MCF 10A (cell line): Measurements from ENCODE around the gene SRSF4. TPM values are rescaled to one million over a fixed set of nuclear protein-coding genes. Genes with fewer than 3 reads are reported as not detected.

Experiments used
- BruUV-seq: library from RNA; stranded (reverse); fragments of 400-500 nt; replicated peaks from 2 replicates; lab custom pipeline; 2021; lab: Mats Ljungman, UMichigan
- CTCF ChIA-PET: fragments of 300-600 bp; sonication (Branson Sonifier 250); formaldehyde crosslinking; extraction: SDS; loops from one replicate; lab custom pipeline; 2021; ENCODE audit warnings: antibody characterized with exemption, inconsistent platforms; lab: Yijun Ruan, JAX
- POLR2A ChIA-PET: fragments of 300-600, 350-650 bp; sonication (Branson Sonifier 250); formaldehyde crosslinking; extraction: SDS; loops from one replicate; lab custom pipeline; 2020; ENCODE audit warnings: antibody characterized with exemption, inconsistent platforms; lab: Yijun Ruan, JAX
- DNase-seq: peaks from one replicate; pipeline ENCODE4 v3.0.0-alpha.2; 2018; ENCODE audit not compliant: unreplicated experiment
- H3K27ac Mint-ChIP-seq: one replicate; pipeline ENCODE4 v1.8.0; 2022; ENCODE audit warnings: mild to moderate bottlenecking, low read depth, mixed read lengths; ENCODE audit not compliant: unreplicated experiment
- H3K27me3 Mint-ChIP-seq: one replicate; pipeline ENCODE4 v1.8.0; 2022; ENCODE audit warnings: mixed read lengths; ENCODE audit not compliant: insufficient read depth, unreplicated experiment
- H3K36me3 Mint-ChIP-seq: one replicate; pipeline ENCODE4 v1.8.0; 2022; ENCODE audit warnings: mild to moderate bottlenecking, moderate library complexity, mixed read lengths; ENCODE audit not compliant: insufficient read depth, unreplicated experiment
- H3K4me1 Mint-ChIP-seq: one replicate; pipeline ENCODE4 v1.8.0; 2022; ENCODE audit warnings: mixed read lengths; ENCODE audit not compliant: insufficient read depth, unreplicated experiment
- H3K4me3 Mint-ChIP-seq: one replicate; pipeline ENCODE4 v1.8.0; 2022; ENCODE audit warnings: mild to moderate bottlenecking, moderate library complexity, mixed read lengths; ENCODE audit not compliant: unreplicated experiment
- H3K9me3 Mint-ChIP-seq: one replicate; pipeline ENCODE4 v1.8.0; 2022; ENCODE audit warnings: mixed read lengths; ENCODE audit not compliant: unreplicated experiment
- CTCF ChIP-seq: fragments of 200-600 bp; IDR thresholded peaks from one replicate; pipeline ENCODE4 v1.8.0; 2022; ENCODE audit warnings: antibody characterized with exemption, mild to moderate bottlenecking; ENCODE audit not compliant: unreplicated experiment
- intact Hi-C: fragments of 100-400 bp; cut with micrococcal nuclease; formaldehyde crosslinking; loops from 2 replicates; pipeline ENCODE4 v1.14.1; 2022
- total RNA-seq: library from RNA; stranded (reverse); gene quantifications from 2 replicates; pipeline ENCODE4 v1.2.3, GENCODE V29; 2022

Gene SRSF4
- total RNA-seq, 1 experiment from 2014 or later = 95.8 TPM

GRCh38 chr1:29124366-29125236 is 57.1 kb downstream of the SRSF4 start:
- Mint-ChIP-seq H3K4me3 (peak overlapping the region; percentile 62), H3K36me3 (no peaks in the 10 kb centered on the region), H3K27me3 (peaks cover 14% of the 10 kb centered on the region), H3K4me1 (peaks cover 7% of the 10 kb centered on the region), H3K9me3 (no peaks in the 10 kb centered on the region), H3K27ac (no peak overlapping the region)
- intact Hi-C loops = no loop called here
- DNase-seq = peak; percentile 35
- ChIA-PET CTCF (no interaction called here), POLR2A (interaction anchor here (0.9 kb wide), 1 partner anchor 14 kb away, joined by 3 read pairs; no protein-coding TSS in a partner anchor)
- BruUV-seq = no TSS peak
- TF ChIP-seq CTCF = peak; percentile 56

GRCh38 chr1:29123887-29124365 is 57.8 kb downstream of the SRSF4 start, which contains the start of gene TMEM200B:
Gene TMEM200B, minus strand, starts transcription at chr1:29123903. Its CDS starts 2,075 bp downstream, at chr1:29121828.
- intact Hi-C loops = no loop called here
- no peak within 1 kb of the TSS for H3K27ac Mint-ChIP-seq

GRCh38 chr1:29123053-29123886 is 58.4 kb downstream of the SRSF4 start:
- intact Hi-C loops = no loop called here
- DNase-seq = no peak
- H3K4me1 Mint-ChIP-seq = peaks cover 7% of the 10 kb centered on the region
- H3K27ac Mint-ChIP-seq = no peak overlapping the region
- H3K27me3 Mint-ChIP-seq = peaks cover 14% of the 10 kb centered on the region
- H3K9me3 Mint-ChIP-seq = no peaks in the 10 kb centered on the region
- no peaks in the 10 kb centered on the region for H3K36me3 Mint-ChIP-seq
- CTCF ChIA-PET = interaction anchor here (0.6 kb wide), 1 partner anchor 1678 kb away, joined by 3 read pairs; no protein-coding TSS in a partner anchor
- BruUV-seq = no TSS peak
- POLR2A ChIA-PET = interaction anchor here (0.7 kb wide), 1 partner anchor 9 kb away, joined by 3 read pairs; no protein-coding TSS in a partner anchor
- TF ChIP-seq CTCF = no peak
- no peak overlapping the region for H3K4me3 Mint-ChIP-seq

More at GRCh38 chr1:29123887-29124365, 57.8 kb downstream of the SRSF4 start, which contains the start of gene TMEM200B:
- Mint-ChIP-seq H3K4me1 (peaks cover 7% of the 10 kb centered on the region), H3K9me3 (no peaks in the 10 kb centered on the region), H3K27me3 (peaks cover 14% of the 10 kb centered on the region), H3K4me3 (peak within 1 kb of the TSS; percentile 57), H3K36me3 (no peaks in the 10 kb centered on the region)
- TF ChIP-seq CTCF = no peak
- DNase-seq = no peak
- POLR2A ChIA-PET = no interaction called here
- CTCF ChIA-PET = no interaction called here
- no TSS peak for BruUV-seq
